ENCODE data around the gene PDGFA.

DNA sequence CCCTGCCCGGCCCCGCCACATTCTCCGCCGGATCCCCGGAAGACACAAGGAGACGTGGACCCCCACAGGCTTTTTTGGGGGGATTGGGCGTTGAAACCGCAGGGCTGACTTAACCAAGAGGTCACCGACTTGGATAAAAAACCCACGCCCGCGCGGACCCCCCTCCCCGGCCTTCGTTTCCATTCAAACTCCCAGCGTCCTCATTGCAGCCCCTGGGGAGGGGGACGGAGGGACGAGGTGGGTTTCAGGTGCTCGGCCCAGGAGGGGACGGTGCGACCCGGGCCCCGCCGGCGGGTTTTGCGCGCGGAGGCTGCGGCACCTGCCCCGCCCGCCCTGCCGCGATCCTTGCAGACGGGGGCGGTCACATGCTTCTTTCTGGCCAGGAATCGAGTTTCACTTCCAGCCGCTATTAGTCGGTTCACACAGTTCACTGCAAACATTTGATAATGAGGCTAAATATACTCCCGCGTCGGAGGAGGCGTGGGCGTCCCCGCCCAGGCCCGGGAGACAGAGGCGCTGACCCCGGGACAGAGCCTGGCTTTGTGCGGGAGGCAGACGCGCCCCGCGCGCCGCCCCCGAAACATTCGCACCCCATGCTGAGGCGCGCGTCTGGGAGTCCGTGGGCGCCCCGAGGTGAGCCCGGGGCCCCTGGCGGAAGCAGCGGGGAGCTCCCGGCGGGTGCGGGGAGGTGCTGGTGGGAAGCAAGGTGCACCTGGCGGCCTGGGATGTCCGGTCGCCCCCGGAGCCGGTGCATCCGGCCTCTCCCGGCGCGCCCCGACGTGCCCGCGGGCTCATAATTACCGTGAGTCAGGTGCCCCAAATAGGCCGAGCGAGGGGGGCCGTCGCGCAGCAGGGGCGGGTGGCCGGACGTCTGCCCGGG lies 2.7 kb upstream of the PDGFA start:
- no peak for TF ChIP-seq CTCF (IDR thresholded peaks at IDR 0.05)
- no peak for TF ChIP-seq EP300 (IDR thresholded peaks at IDR 0.05)
- no peak for TF ChIP-seq POLR2A (IDR thresholded peaks at IDR 0.05)
